ENCODE data around the gene RIN3.

RIN3 gene

GRCh38 chr14:92575061-92575747 lies 61.6 kb downstream of the RIN3 start:
- no peak for DNase-seq (ENCODE audit: low spot score)

DNA sequence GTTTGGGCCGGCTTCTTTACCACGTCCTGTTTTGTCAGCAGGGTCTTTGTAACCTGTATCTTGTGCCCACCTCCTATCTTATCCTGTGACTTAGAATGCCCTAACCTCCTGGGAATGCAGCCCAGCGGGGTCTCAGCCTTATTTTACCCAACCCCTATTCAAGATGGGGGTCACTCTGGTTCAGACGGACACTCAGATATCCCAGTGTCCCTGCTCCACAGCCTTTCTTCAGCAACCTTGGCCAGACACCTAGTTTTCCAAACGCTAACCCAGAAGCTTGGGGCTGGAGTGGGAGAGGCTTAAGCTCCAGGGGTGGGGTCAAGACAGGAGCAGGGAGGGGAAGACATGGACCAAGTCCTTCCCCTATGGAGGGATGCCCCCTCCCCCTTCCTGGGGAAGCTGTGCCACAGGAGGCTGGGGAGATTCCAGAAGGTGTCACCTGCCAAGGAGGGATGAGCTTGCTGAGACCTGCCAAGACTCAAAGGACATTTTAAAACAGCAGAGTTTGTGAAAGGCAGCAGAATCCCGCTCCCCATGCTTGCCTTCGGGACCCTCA lies 62.2 kb downstream of the RIN3 start:
- DNase-seq (ENCODE audit: low spot score) = no peak

DNA sequence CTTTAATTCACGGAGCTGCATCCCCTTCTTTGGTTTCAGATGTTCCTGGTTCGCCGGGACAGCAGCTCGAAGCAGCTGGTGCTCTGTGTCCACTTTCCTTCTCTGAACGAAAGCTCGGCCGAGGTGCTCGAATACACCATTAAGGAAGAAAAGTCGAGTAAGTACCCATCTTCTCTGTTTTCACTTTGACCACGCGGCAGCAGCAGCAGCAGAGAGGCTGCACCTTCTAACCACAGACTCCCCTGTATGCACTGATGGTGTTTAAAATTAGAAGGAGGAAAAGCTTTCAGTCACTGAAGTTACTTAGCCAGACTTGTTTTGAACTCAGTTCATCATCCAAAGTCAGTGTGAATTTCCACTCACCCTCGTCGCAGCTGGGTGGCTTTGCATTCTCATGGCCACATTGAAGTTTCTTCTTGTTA lies 63.8 kb downstream of the RIN3 start:
- no peak for DNase-seq (ENCODE audit: low spot score)

DNA sequence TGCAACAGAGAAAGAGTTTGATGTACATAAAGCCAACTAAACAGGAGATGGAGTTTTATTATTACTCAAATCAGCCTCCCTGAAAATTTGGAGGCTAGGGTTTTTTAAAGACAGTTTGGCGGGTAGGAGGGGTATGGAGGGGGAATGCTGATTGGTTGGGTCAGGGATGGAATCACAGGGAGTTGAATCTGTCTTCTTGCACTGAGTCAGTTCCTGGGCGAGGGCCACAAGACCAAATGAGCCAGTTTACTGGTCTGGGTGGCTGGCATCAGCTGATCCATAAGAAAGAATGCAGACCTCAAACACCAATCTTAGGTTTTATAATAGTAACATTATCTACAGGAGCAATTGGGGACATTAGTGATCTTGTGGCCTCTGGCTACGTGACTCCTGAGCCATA lies 64.9 kb downstream of the RIN3 start:
- DNase-seq (ENCODE audit: low spot score) = no peak

GRCh38 chr14:92579244-92579936 lies 65.8 kb downstream of the RIN3 start:
- no peak for DNase-seq (ENCODE audit: low spot score)

DNA sequence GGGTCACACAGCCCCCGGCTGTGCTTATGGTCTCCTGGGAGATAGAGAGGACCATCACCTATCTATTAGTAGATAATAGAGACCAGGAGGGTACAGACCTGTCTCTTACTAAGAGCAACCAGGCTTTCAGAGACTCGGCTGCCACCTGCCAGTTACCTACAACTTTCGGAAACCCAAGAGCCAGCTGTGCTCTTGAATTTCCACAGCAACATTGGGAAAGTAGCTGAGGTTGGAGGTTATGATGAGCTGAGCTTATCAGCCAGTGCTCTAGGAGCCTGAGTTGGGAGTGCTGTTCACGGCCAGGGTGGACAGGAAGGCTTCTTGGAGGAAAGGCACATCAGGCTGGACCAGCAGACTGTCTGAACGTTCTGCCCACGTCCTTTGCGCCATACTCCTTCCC lies 67.6 kb downstream of the RIN3 start:
- no peak for DNase-seq (ENCODE audit: low spot score)

- no peak for DNase-seq (ENCODE audit: low spot score)
Measured at GRCh38 chr14:92581966-92582566, 68.5 kb downstream of the RIN3 start.

DNA sequence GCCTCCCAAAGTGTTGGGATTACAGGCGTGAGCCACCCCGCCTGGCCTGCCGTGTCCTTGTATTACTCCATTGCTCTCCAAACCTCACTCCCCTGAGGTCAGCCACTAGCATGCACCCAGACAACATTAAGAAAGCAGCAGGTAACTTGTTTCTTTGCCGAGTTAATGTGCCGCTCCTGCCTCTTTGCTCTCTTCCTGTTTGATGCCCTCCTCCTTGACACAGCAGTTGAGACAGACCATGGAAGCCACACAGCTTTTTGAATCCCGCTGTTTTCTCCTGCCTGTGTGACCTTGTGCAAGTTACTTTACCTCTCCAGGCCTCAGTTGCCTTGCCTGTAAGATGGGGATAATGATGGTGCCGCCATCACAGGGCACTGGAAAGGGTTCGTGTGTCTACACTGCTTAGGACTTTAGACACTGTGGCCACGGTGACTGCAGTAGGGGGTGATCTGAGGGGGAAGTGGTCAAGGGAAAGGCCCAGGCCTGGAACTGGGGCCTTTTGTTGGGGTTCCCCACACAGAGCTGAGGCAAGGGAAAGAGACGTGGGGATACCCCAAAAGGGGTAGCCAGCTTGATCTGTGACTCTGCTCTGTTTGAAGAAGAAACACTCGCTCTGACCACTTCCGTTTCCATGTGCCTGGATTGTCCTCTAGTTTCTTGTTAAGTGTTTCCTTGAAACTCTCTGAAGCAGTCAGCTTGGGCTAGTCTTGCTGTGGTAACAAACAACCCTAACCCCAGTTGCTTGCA lies 69.3 kb downstream of the RIN3 start:
- DNase-seq (ENCODE audit: low spot score) = no peak

- DNase-seq (ENCODE audit: low spot score) = no peak
Measured at GRCh38 chr14:92584220-92584619, 70.6 kb downstream of the RIN3 start.

DNA sequence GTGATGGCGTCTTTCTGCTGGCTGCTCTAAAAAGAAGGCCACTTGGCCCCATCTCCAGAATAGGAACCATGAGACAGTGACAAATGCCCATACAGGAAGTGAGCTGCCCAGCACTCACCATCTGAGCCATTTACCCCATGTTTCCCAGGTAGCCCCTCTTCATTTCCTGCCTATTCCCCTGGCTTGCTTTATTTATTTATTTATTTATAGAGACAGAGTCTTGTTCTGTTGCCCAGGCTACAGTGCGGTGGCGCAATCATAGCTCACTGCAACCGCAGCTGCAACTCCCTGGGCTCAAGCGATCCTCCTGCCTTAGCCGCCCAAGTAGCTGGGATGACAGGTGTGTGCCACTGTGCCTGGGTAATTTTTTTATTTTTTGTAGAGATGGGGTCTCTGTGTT lies 71.2 kb downstream of the RIN3 start:
- DNase-seq (ENCODE audit: low spot score) = no peak

GRCh38 chr14:92585981-92586937 lies 72.7 kb downstream of the RIN3 start:
- peak; percentile 78 for DNase-seq (ENCODE audit: low spot score)

DNA sequence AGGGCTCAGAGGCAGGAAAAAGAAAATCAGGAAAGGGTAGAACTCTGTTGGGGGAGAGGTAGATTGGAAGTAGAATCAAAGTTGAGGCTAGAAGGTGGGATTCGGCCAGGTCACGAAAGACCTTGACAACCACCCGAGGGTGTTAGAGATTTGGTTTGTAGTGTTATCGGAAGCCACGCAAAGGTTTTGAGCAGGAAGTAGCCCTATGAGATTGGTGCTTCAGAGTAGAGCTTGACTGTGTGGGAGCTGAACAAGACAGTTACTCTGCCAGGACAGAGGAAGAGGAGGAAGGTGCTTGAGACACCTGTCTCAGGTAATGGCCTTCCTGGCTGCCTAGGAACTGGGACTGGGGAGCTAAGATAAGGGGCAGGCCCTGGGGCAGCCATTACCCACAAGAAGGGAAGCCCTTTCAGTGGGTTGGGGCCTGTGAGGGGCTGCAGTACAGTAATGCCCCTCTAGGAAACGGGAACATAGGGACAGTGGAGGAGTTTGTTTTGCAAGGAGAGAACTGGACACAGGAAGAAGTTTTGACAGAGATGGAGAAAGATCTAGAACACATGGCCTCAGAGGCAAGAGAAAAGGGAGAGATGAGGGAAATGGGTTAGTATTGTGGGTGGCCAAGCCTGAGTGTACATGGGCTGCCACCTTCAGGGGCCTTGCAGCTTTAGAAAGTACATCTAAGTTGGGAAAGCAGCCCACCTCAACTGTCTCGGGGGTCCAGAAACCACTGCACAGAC lies 73.5 kb downstream of the RIN3 start:
- DNase-seq (ENCODE audit: low spot score) = no peak

DNA sequence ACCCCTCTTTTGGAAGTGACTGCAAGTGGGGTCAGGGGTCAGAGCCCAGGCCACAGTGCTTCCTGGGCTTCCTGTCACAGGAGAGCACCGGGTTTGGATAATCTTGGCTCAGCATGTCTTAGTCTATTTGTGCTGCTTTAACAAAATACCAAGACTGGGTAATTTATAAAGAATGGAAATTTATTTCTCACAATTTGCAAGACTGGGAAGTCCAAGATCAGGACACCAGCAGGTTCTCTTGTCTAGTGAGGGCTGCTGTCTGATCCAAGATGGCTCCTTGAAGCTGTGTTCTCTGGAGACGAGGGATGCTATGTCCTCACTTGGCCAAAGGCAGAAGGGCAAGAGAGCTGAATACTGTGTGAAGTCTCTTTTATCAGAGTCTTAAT lies 74.1 kb downstream of the RIN3 start:
- no peak for DNase-seq (ENCODE audit: low spot score)

DNA sequence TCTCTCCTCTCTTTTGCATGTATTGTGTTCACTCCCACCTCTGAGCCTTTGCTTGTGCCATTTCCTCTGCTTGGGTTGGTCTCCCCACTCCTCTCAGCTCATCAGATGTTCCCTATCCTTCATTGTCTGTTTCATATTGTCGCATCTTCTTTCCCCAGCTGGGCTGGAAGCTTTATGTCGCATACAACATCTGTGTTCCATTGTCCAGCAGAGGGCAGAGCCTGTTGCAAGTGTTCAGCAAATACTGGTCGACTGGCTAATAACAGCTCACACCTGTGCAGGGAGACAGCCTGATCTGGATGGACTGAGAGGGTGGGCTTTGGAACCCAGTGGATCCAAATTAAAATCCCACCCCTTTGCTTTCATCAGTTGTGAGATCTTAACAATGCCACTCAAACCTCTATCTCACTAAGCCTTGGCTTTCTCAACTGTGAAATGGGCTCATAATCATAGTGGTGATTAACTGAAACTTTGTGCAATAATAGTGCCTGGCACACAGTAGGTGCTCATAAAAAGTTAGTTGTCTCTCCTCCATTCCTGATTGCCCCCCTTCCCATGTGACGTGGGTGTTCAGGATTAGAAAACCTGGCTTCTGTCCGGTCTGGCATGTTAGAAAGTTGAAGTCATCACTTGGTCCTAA lies 75.8 kb downstream of the RIN3 start:
- no peak for DNase-seq (ENCODE audit: low spot score)

GRCh38 chr14:92590176-92590575 lies 76.6 kb downstream of the RIN3 start:
- no peak for DNase-seq (ENCODE audit: low spot score)

DNA sequence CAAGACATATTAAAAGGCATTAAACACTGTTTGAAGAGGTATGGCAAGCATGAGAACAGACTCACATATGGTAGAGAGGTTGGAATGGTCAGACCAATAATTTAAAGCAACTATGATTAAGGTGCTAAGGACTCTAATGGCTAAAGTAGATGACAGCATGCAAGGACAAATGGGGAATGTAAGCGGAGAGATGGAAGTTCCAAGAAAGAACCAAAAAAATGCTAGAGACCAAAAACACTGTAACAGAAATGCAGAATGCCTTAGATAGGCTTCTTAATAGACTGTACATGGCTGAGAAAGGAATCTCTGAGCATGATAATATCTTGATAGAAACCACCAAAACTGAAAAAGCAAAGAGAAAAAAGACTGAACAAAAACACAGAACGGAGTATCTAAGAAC lies 77.4 kb downstream of the RIN3 start:
- DNase-seq (ENCODE audit: low spot score) = no peak

DNA sequence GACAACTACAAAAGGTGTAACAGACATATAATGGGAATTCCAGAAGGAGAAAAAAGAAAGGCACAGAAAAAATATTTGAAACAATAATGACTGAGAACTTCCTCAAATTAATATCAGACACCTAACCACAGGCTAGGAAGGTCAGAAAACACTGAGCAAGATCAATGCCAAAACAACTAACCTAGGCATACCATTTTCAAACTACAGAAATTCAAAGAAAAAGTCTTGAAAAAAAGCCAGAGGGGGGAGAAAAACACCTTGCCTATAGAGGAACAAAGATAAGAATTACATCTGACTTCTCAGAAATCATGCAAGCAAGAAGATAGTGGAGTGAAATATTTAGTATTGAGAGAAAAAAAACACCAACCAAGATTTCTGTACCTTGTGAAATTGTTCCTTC lies 77.8 kb downstream of the RIN3 start:
- DNase-seq (ENCODE audit: low spot score) = no peak

GRCh38 chr14:92595267-92595666 lies 81.7 kb downstream of the RIN3 start:
- no peak for DNase-seq (ENCODE audit: low spot score)

- DNase-seq (ENCODE audit: low spot score) = no peak
Measured at GRCh38 chr14:92596331-92596907, 82.8 kb downstream of the RIN3 start.
